HUES64 (cell line): ENCODE results near the gene FBXO3.

ENCODE experiments used
- H3K27ac ChIP-seq: 2 replicates; pipeline ENCODE4 v1.7.0; 2013; ENCODE audit warnings: low read depth, low read length, inconsistent platforms
- H3K27me3 ChIP-seq: 2 replicates; pipeline ENCODE4 v1.6.1; 2013; ENCODE audit warnings: mild to moderate bottlenecking, low read length; ENCODE audit not compliant: insufficient read depth
- H3K36me3 ChIP-seq: 2 replicates; pipeline ENCODE4 v1.6.1; 2013; ENCODE audit warnings: mild to moderate bottlenecking, low read length; ENCODE audit not compliant: insufficient read depth
- H3K4me1 ChIP-seq: 2 replicates; pipeline ENCODE4 v1.6.1; 2013; ENCODE audit warnings: mild to moderate bottlenecking, low read length, moderate library complexity; ENCODE audit not compliant: insufficient read depth
- H3K4me3 ChIP-seq: 2 replicates; pipeline ENCODE4 v1.5.1; 2013; ENCODE audit warnings: mild to moderate bottlenecking, low read length, moderate library complexity
- H3K9ac ChIP-seq: 2 replicates; pipeline ENCODE4 v1.6.1; 2013; ENCODE audit warnings: mild to moderate bottlenecking, low read depth, low read length
- H3K9me3 ChIP-seq: 2 replicates; pipeline ENCODE4 v1.6.1; 2013; ENCODE audit warnings: low read depth, low read length; ENCODE audit not compliant: insufficient read depth
- WGBS: fragments of 150-250, 120-280 bp; methylation state at CpG from one replicate; pipeline ENCODE4 v1.1.7; 2013; ENCODE audit warnings: missing lambda C conversion rate; 5-methylcytosine and 5-hydroxymethylcytosine counted together

The FBXO3 gene

GRCh38 chr11:33724644-33725035 is 49.7 kb downstream of the FBXO3 start:
- no peak overlapping the region for H3K27ac ChIP-seq
- peaks cover 23% of the 10 kb centered on the region for H3K36me3 ChIP-seq
- no peak overlapping the region for H3K4me3 ChIP-seq
- no peaks in the 10 kb centered on the region for H3K27me3 ChIP-seq
- peaks cover 4% of the 10 kb centered on the region; the same call in 1 of the 2 replicates for H3K4me1 ChIP-seq
- 95% methylated on average over 4 of the region's 4 CpGs for WGBS
- no peaks in the 10 kb centered on the region for H3K9me3 ChIP-seq
- no peak overlapping the region for H3K9ac ChIP-seq

GRCh38 chr11:33723238-33723881 is 51.0 kb downstream of the FBXO3 start:
- Histone ChIP-seq H3K9ac (no peak overlapping the region), H3K27me3 (no peaks in the 10 kb centered on the region), H3K27ac (no peak overlapping the region), H3K9me3 (no peaks in the 10 kb centered on the region), H3K4me3 (no peak overlapping the region), H3K36me3 (peaks cover 29% of the 10 kb centered on the region), H3K4me1 (peaks cover 4% of the 10 kb centered on the region; the same call in 1 of the 2 replicates)
- WGBS = 90% methylated on average over 6 of the region's 6 CpGs

GRCh38 chr11:33722590-33723234 is 51.6 kb downstream of the FBXO3 start:
- 95% methylated on average over 2 of the region's 2 CpGs for WGBS
- peaks cover 31% of the 10 kb centered on the region for H3K36me3 ChIP-seq
- H3K4me1 ChIP-seq = peaks cover 4% of the 10 kb centered on the region; the same call in 1 of the 2 replicates
- H3K27me3 ChIP-seq = no peaks in the 10 kb centered on the region
- H3K9me3 ChIP-seq = no peaks in the 10 kb centered on the region
- H3K27ac ChIP-seq = no peak overlapping the region
- no peak overlapping the region for H3K4me3 ChIP-seq
- H3K9ac ChIP-seq = no peak overlapping the region

- peaks cover 38% of the 10 kb centered on the region for H3K36me3 ChIP-seq
- no peak overlapping the region for H3K4me3 ChIP-seq
- no peak overlapping the region for H3K9ac ChIP-seq
- no peaks in the 10 kb centered on the region for H3K27me3 ChIP-seq
- peaks cover 4% of the 10 kb centered on the region; the same call in 1 of the 2 replicates for H3K4me1 ChIP-seq
- no peak overlapping the region for H3K27ac ChIP-seq
- H3K9me3 ChIP-seq = no peaks in the 10 kb centered on the region
- WGBS = 96% methylated on average over 5 of the region's 5 CpGs
Observed at GRCh38 chr11:33721984-33722383, 52.3 kb downstream of the FBXO3 start.

- Histone ChIP-seq H3K9ac (no peak overlapping the region), H3K27ac (no peak overlapping the region), H3K36me3 (peaks cover 44% of the 10 kb centered on the region), H3K4me3 (no peak overlapping the region), H3K9me3 (no peaks in the 10 kb centered on the region), H3K4me1 (peaks cover 4% of the 10 kb centered on the region; the same call in 1 of the 2 replicates), H3K27me3 (no peaks in the 10 kb centered on the region)
- WGBS = 92% methylated on average over 1 of the region's 1 CpG
Observed at GRCh38 chr11:33721426-33721825, 52.9 kb downstream of the FBXO3 start.

- 93% methylated on average over 4 of the region's 5 CpGs for WGBS
- H3K9me3 ChIP-seq = no peaks in the 10 kb centered on the region
- H3K27ac ChIP-seq = no peak overlapping the region
- H3K27me3 ChIP-seq = no peaks in the 10 kb centered on the region
- H3K4me1 ChIP-seq = peaks cover 4% of the 10 kb centered on the region; the same call in 1 of the 2 replicates
- peaks cover 55% of the 10 kb centered on the region for H3K36me3 ChIP-seq
- no peak overlapping the region for H3K9ac ChIP-seq
- H3K4me3 ChIP-seq = no peak overlapping the region
Observed at GRCh38 chr11:33719587-33719986, 54.7 kb downstream of the FBXO3 start.

- Histone ChIP-seq H3K4me3 (no peak overlapping the region), H3K9ac (no peak overlapping the region), H3K27ac (no peak overlapping the region), H3K9me3 (no peaks in the 10 kb centered on the region), H3K27me3 (no peaks in the 10 kb centered on the region), H3K4me1 (no peaks in the 10 kb centered on the region; the same call in 1 of the 2 replicates), H3K36me3 (peaks cover 65% of the 10 kb centered on the region)
- 92% methylated on average over 2 of the region's 2 CpGs for WGBS
Observed at GRCh38 chr11:33718440-33718839, 55.9 kb downstream of the FBXO3 start.

GRCh38 chr11:33716243-33716642 is 58.1 kb downstream of the FBXO3 start:
- H3K36me3 ChIP-seq = peaks cover 63% of the 10 kb centered on the region
- no peak overlapping the region for H3K27ac ChIP-seq
- H3K9me3 ChIP-seq = no peaks in the 10 kb centered on the region
- no peaks in the 10 kb centered on the region for H3K27me3 ChIP-seq
- WGBS = 91% methylated on average over 2 of the region's 2 CpGs
- no peak overlapping the region for H3K4me3 ChIP-seq
- no peaks in the 10 kb centered on the region for H3K4me1 ChIP-seq
- no peak overlapping the region for H3K9ac ChIP-seq

GRCh38 chr11:33713856-33714398 is 60.4 kb downstream of the FBXO3 start:
- H3K9me3 ChIP-seq = no peaks in the 10 kb centered on the region
- no peaks in the 10 kb centered on the region for H3K27me3 ChIP-seq
- H3K4me1 ChIP-seq = no peaks in the 10 kb centered on the region
- H3K4me3 ChIP-seq = no peak overlapping the region
- no peak overlapping the region for H3K27ac ChIP-seq
- H3K36me3 ChIP-seq = peaks cover 65% of the 10 kb centered on the region
- WGBS = 92% methylated on average over 4 of the region's 4 CpGs
- no peak overlapping the region for H3K9ac ChIP-seq

- WGBS = 97% methylated on average over 5 of the region's 5 CpGs
- H3K27ac ChIP-seq = no peak overlapping the region
- H3K9me3 ChIP-seq = no peaks in the 10 kb centered on the region
- H3K36me3 ChIP-seq = peaks cover 66% of the 10 kb centered on the region
- H3K4me3 ChIP-seq = no peak overlapping the region
- H3K27me3 ChIP-seq = no peaks in the 10 kb centered on the region
- H3K9ac ChIP-seq = no peak overlapping the region
- H3K4me1 ChIP-seq = no peaks in the 10 kb centered on the region
Observed at GRCh38 chr11:33713151-33713855, 61.0 kb downstream of the FBXO3 start.

- WGBS = over 99% methylated on average over 3 of the region's 3 CpGs
- H3K4me3 ChIP-seq = no peak overlapping the region
- no peak overlapping the region for H3K27ac ChIP-seq
- peaks cover 61% of the 10 kb centered on the region for H3K36me3 ChIP-seq
- H3K4me1 ChIP-seq = no peaks in the 10 kb centered on the region
- no peak overlapping the region for H3K9ac ChIP-seq
- no peaks in the 10 kb centered on the region for H3K9me3 ChIP-seq
- H3K27me3 ChIP-seq = no peaks in the 10 kb centered on the region
Observed at GRCh38 chr11:33712436-33712835, 61.9 kb downstream of the FBXO3 start.
